H9 (cell line): ENCODE results near the gene SDHAF2. TPM values are rescaled to one million over a fixed set of nuclear protein-coding genes. Genes with fewer than 3 reads are reported as not detected.

Source experiments
- DNase-seq: peaks from one replicate; pipeline ENCODE4 v3.0.0-alpha.2; 2017
- H2AFZ ChIP-seq: one replicate; pipeline ENCODE4 v1.6.1; 2013; ENCODE audit warnings: mild to moderate bottlenecking, low read length, control low read depth, moderate library complexity
- H2AK5ac ChIP-seq: 2 replicates; pipeline ENCODE4 v1.6.1; 2013; ENCODE audit warnings: low read length, control low read depth, mixed read lengths; ENCODE audit not compliant: insufficient read length
- H2BK120ac ChIP-seq: one replicate; pipeline ENCODE4 v1.6.1; 2013; ENCODE audit warnings: low read depth, mild to moderate bottlenecking, low read length, control low read depth, inconsistent platforms; ENCODE audit not compliant: poor library complexity, severe bottlenecking
- H2BK12ac ChIP-seq: 2 replicates; pipeline ENCODE4 v1.6.1; 2013; ENCODE audit warnings: low read length, control low read depth, mixed read lengths, low read depth; ENCODE audit not compliant: insufficient read length
- H2BK15ac ChIP-seq: 2 replicates; pipeline ENCODE4 v1.6.1; 2013; ENCODE audit warnings: low read depth, low read length, control low read depth
- H2BK20ac ChIP-seq: one replicate; pipeline ENCODE4 v1.6.1; 2013; ENCODE audit warnings: low read depth, mild to moderate bottlenecking, low read length, control low read depth, inconsistent platforms; ENCODE audit not compliant: poor library complexity, severe bottlenecking
- H2BK5ac ChIP-seq: 2 replicates; pipeline ENCODE4 v1.6.1; 2013; ENCODE audit warnings: low read length, control low read depth, mixed read lengths; ENCODE audit not compliant: insufficient read length
- H3K14ac ChIP-seq: 2 replicates; pipeline ENCODE4 v1.6.1; 2013; ENCODE audit warnings: low read length, control low read depth; ENCODE audit not compliant: insufficient read depth
- H3K18ac ChIP-seq: 2 replicates; pipeline ENCODE4 v1.6.1; 2013; ENCODE audit warnings: low read depth, mild to moderate bottlenecking, mixed read lengths, low read length, control low read depth; ENCODE audit not compliant: insufficient read length
- H3K23ac ChIP-seq: 2 replicates; pipeline ENCODE4 v1.6.1; 2013; ENCODE audit warnings: low read length, control low read depth, mixed read lengths, low read depth; ENCODE audit not compliant: insufficient read length
- H3K23me2 ChIP-seq: 2 replicates; pipeline ENCODE4 v1.6.1; 2013; ENCODE audit warnings: low read depth, mild to moderate bottlenecking, mixed read lengths, low read length, control low read depth; ENCODE audit not compliant: insufficient read length, poor library complexity, severe bottlenecking
- H3K27ac ChIP-seq: 2 replicates; pipeline ENCODE4 v1.5.1; 2013; ENCODE audit warnings: low read length, control low read depth, mixed read lengths, low read depth; ENCODE audit not compliant: insufficient read length
- H3K27me3 ChIP-seq: 2 replicates; pipeline ENCODE4 v1.6.1; 2013; ENCODE audit warnings: low read length, control low read depth, inconsistent platforms; ENCODE audit not compliant: insufficient read depth
- H3K4ac ChIP-seq: 2 replicates; pipeline ENCODE4 v1.6.1; 2013; ENCODE audit warnings: low read depth, mild to moderate bottlenecking, control low read depth, inconsistent platforms, low read length, moderate library complexity
- H3K4me1 ChIP-seq: 2 replicates; pipeline ENCODE4 v1.6.1; 2013; ENCODE audit warnings: low read length, control low read depth, inconsistent platforms; ENCODE audit not compliant: insufficient read depth
- H3K4me2 ChIP-seq: 2 replicates; pipeline ENCODE4 v1.6.1; 2013; ENCODE audit warnings: low read length, control low read depth, mixed read lengths; ENCODE audit not compliant: insufficient read length, insufficient read depth
- H3K56ac ChIP-seq: 2 replicates; pipeline ENCODE4 v1.6.1; 2013; ENCODE audit warnings: low read depth, mild to moderate bottlenecking, mixed read lengths, low read length, control low read depth; ENCODE audit not compliant: insufficient read length
- H3K79me1 ChIP-seq: 2 replicates; pipeline ENCODE4 v1.6.1; 2013; ENCODE audit warnings: low read depth, mild to moderate bottlenecking, moderate library complexity, low read length, control low read depth, inconsistent platforms; ENCODE audit not compliant: insufficient read depth, poor library complexity, severe bottlenecking
- H3K79me2 ChIP-seq: 2 replicates; pipeline ENCODE4 v1.6.1; 2013; ENCODE audit warnings: low read length, control low read depth, inconsistent platforms; ENCODE audit not compliant: insufficient read depth
- H3K9ac ChIP-seq: 2 replicates; pipeline ENCODE4 v1.6.1; 2013; ENCODE audit warnings: low read length, control low read depth, mixed read lengths; ENCODE audit not compliant: insufficient read length; ENCODE audit errors: extremely low read depth
- H3K9me3 ChIP-seq: one replicate; pipeline ENCODE4 v1.6.1; 2013; ENCODE audit warnings: low read depth, low read length, inconsistent platforms; ENCODE audit not compliant: control insufficient read depth
- H3T11ph ChIP-seq: one replicate; pipeline ENCODE4 v1.6.1; 2013; ENCODE audit warnings: mild to moderate bottlenecking, low read length, control low read depth, inconsistent platforms
- H4K20me1 ChIP-seq: one replicate; pipeline ENCODE4 v1.6.1; 2013; ENCODE audit not compliant: control insufficient read depth, insufficient read length, insufficient read depth
- H4K5ac ChIP-seq: 2 replicates; pipeline ENCODE4 v1.6.1; 2013; ENCODE audit warnings: low read depth, mild to moderate bottlenecking, mixed read lengths, low read length, control low read depth; ENCODE audit not compliant: insufficient read length
- H4K8ac ChIP-seq: replicated peaks from 2 replicates; pipeline ENCODE4 v1.6.1; 2013; ENCODE audit warnings: low read length, control low read depth, mixed read lengths, low read depth; ENCODE audit not compliant: insufficient read length
- H4K91ac ChIP-seq: 2 replicates; pipeline ENCODE4 v1.6.1; 2013; ENCODE audit warnings: low read depth, mild to moderate bottlenecking, moderate library complexity, mixed read lengths, low read length, control low read depth; ENCODE audit not compliant: insufficient read length
- H3K27ac Mint-ChIP-seq, 3 experiments: 2 replicates in 2 of 3; 3 replicates in 1 of 3; pipeline ENCODE4 v1.8.0; 2020 to 2021; ENCODE audit warnings: mixed read lengths in 3 of 3, mild to moderate bottlenecking in 1 of 3, moderate library complexity in 1 of 3
- H3K27me3 Mint-ChIP-seq: 2 replicates; pipeline ENCODE4 v1.8.0; 2021; ENCODE audit warnings: low read depth, mild to moderate bottlenecking, moderate library complexity, mixed read lengths
- H3K36me3 Mint-ChIP-seq, 3 experiments: 2 replicates in 2 of 3; 3 replicates in 1 of 3; pipeline ENCODE4 v1.8.0; 2020 to 2021; ENCODE audit warnings: low read depth in 3 of 3, mixed read lengths in 3 of 3; ENCODE audit not compliant: insufficient read depth in 1 of 3
- H3K4me1 Mint-ChIP-seq, 2 experiments: 2 replicates each; pipeline ENCODE4 v1.8.0; 2020; ENCODE audit warnings: mixed read lengths in 2 of 2
- H3K4me3 Mint-ChIP-seq, 2 experiments: 2 replicates in 1 of 2; 3 replicates in 1 of 2; pipeline ENCODE4 v1.8.0; 2020 to 2021; ENCODE audit warnings: mild to moderate bottlenecking in 2 of 2, mixed read lengths in 2 of 2, moderate library complexity in 1 of 2
- H3K9me3 Mint-ChIP-seq, 2 experiments: 2 replicates in 1 of 2; 3 replicates in 1 of 2; pipeline ENCODE4 v1.8.0; 2020; ENCODE audit warnings: mild to moderate bottlenecking in 2 of 2, mixed read lengths in 2 of 2, moderate library complexity in 1 of 2
- total RNA-seq: library from RNA; stranded (reverse); gene quantifications from 2 replicates; pipeline ENCODE4 v1.2.1, GENCODE V29; 2021
- TF ChIP-seq, protein P1 (sequence below): fragments of 200-600 bp; sonication (generic); conservative IDR thresholded peaks from 3 replicates; pipeline ENCODE4 v1.8.0; 2021; ENCODE audit warnings: antibody characterized with exemption, mild to moderate bottlenecking

The SDHAF2 gene
- total RNA-seq, 1 experiment from 2014 or later = 41.8 TPM

DNA sequence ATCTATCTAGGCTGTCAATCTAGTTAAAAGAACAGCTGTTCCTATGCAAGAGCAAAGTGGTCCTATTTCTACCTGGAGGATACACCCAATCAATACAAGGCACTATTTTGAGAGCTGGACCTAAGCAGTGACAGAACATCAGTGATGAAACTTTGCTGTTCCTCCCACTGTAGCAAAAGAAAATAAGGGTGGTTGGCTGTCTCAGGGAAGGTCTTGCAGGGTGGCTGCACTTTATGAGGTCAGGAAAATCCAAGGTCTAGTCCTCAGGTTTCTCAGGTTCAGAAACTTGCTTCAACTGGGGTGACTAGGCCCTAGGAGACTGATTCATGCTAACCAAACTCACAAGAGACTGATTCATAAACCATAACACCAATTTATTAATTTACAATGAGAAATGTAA lies 11.8 kb upstream of the SDHAF2 start:
- Mint-ChIP-seq H3K9me3 (no peaks in the 10 kb centered on the region), H3K4me3 (no peak overlapping the region), H3K4me1 (no peaks in the 10 kb centered on the region; a peak in 1 of 4 replicates), H3K27ac (peak overlapping the region in 2 of 3 experiments; percentile 27 to 53; a peak in 4 of 7 replicates), H3K27me3 (no peaks in the 10 kb centered on the region), H3K36me3 (peaks cover 52 to 96% (median 95%) of the 10 kb centered on the region in 3 experiments; a peak in 6 of 7 replicates)
- H4K5ac ChIP-seq = no peak overlapping the region
- no peak for DNase-seq
- H3K79me1 ChIP-seq = peaks cover 11% of the 10 kb centered on the region
- no peaks in the 10 kb centered on the region; the same call in 1 of the 2 replicates for H3K79me2 ChIP-seq
- H3K4ac ChIP-seq = no peak overlapping the region
- no peak overlapping the region for H3K23ac ChIP-seq
- TF ChIP-seq, protein P1, sequence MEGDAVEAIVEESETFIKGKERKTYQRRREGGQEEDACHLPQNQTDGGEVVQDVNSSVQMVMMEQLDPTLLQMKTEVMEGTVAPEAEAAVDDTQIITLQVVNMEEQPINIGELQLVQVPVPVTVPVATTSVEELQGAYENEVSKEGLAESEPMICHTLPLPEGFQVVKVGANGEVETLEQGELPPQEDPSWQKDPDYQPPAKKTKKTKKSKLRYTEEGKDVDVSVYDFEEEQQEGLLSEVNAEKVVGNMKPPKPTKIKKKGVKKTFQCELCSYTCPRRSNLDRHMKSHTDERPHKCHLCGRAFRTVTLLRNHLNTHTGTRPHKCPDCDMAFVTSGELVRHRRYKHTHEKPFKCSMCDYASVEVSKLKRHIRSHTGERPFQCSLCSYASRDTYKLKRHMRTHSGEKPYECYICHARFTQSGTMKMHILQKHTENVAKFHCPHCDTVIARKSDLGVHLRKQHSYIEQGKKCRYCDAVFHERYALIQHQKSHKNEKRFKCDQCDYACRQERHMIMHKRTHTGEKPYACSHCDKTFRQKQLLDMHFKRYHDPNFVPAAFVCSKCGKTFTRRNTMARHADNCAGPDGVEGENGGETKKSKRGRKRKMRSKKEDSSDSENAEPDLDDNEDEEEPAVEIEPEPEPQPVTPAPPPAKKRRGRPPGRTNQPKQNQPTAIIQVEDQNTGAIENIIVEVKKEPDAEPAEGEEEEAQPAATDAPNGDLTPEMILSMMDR = no peak
- no peaks in the 10 kb centered on the region for H3K9me3 ChIP-seq
- no peak overlapping the region for H3K14ac ChIP-seq
- H2BK15ac ChIP-seq = no peak overlapping the region
- no peak overlapping the region for H3K56ac ChIP-seq
- no peak overlapping the region for H2AFZ ChIP-seq
- H3K23me2 ChIP-seq = no peaks in the 10 kb centered on the region
- no peak overlapping the region for H3K9ac ChIP-seq
- no peak overlapping the region for H3K4me2 ChIP-seq
- no peak overlapping the region for H2BK5ac ChIP-seq
- no peaks in the 10 kb centered on the region for H3K27me3 ChIP-seq
- no peak overlapping the region for H2AK5ac ChIP-seq
- H2BK120ac ChIP-seq = no peak overlapping the region
- H4K8ac ChIP-seq = no peak overlapping the region
- H3K4me1 ChIP-seq = no peaks in the 10 kb centered on the region
- no peak overlapping the region for H2BK12ac ChIP-seq
- H4K91ac ChIP-seq = no peak overlapping the region
- H3T11ph ChIP-seq = no peak overlapping the region
- H3K18ac ChIP-seq = no peak overlapping the region
- no peak overlapping the region for H2BK20ac ChIP-seq
- no peak overlapping the region for H3K27ac ChIP-seq
- H4K20me1 ChIP-seq = no peaks in the 10 kb centered on the region
